CD4-positive, alpha-beta T cell treated with Interferon gamma for 1 hour (primary cell): ENCODE data around the gene ACYP1.
A peak's percentile ranks its signal among the peaks of the same experiment; 100 is the strongest.

ENCODE experiments used
- DNase-seq: peaks from one replicate; pipeline ENCODE4 v3.0.0-alpha.2; 2020

The ACYP1 gene

GRCh38 chr14:75040507-75040906 lies 23.3 kb downstream of the ACYP1 start:
- no peak for DNase-seq

GRCh38 chr14:75032939-75033338 lies 30.9 kb downstream of the ACYP1 start:
- no peak for DNase-seq

- no peak for DNase-seq
Measured at GRCh38 chr14:75030147-75030546, 33.7 kb downstream of the ACYP1 start.

- DNase-seq = no peak
Measured at GRCh38 chr14:75025876-75026275, 37.9 kb downstream of the ACYP1 start.

GRCh38 chr14:75025082-75025481 lies 38.7 kb downstream of the ACYP1 start:
- peak; percentile 5 for DNase-seq

GRCh38 chr14:75023108-75023507 lies 40.7 kb downstream of the ACYP1 start:
- DNase-seq = no peak

- DNase-seq = no peak
Measured at GRCh38 chr14:75022655-75023054, 41.2 kb downstream of the ACYP1 start.

- DNase-seq = no peak
Measured at GRCh38 chr14:75018694-75019093, 45.1 kb downstream of the ACYP1 start.

- DNase-seq = no peak
Measured at GRCh38 chr14:75016815-75017214, 47.0 kb downstream of the ACYP1 start.

- no peak for DNase-seq
Measured at GRCh38 chr14:75015496-75015895, 48.3 kb downstream of the ACYP1 start.

- DNase-seq = no peak
Measured at GRCh38 chr14:75013290-75013689, 50.5 kb downstream of the ACYP1 start.

- no peak for DNase-seq
Measured at GRCh38 chr14:75011356-75011994, 52.3 kb downstream of the ACYP1 start.

- DNase-seq = no peak
Measured at GRCh38 chr14:75010472-75011093, 53.2 kb downstream of the ACYP1 start.

GRCh38 chr14:75009176-75009575 lies 54.6 kb downstream of the ACYP1 start:
- DNase-seq = no peak

- no peak for DNase-seq
Measured at GRCh38 chr14:75005357-75005756, 58.5 kb downstream of the ACYP1 start.

GRCh38 chr14:75003250-75004027 lies 60.4 kb downstream of the ACYP1 start:
- no peak for DNase-seq
